Esophagus squamous epithelium (tissue), 5 donors: Measurements from ENCODE around the gene MTSS2. TPM values are rescaled to one million over a fixed set of nuclear protein-coding genes. Genes with fewer than 3 reads are reported as not detected.
A peak's percentile ranks its signal among the peaks of the same experiment; 100 is the strongest.

Experiments used
- DNase-seq: peaks from one replicate; lab custom pipeline; 2025; lab: John Stamatoyannopoulos, UW
- H3K27ac ChIP-seq, 4 donors: fragments of 200-600 bp; sonication (generic); one replicate each; pipeline ENCODE4 v1.5.1; 2016 to 2019; ENCODE audit warnings: mild to moderate bottlenecking in 1 of 4
- H3K27me3 ChIP-seq, 4 donors: fragments of 200-600 bp; sonication (generic); 1 replicate in 3 of 4; 2 replicates in 1 of 4; pipeline versions ENCODE4 v1.5.1 to v1.6.0; 2017 to 2021; ENCODE audit warnings: antibody characterized with exemption in 1 of 4
- H3K36me3 ChIP-seq, 3 donors: fragments of 200-600 bp; sonication (generic); one replicate each; pipeline ENCODE4 v1.5.1; 2016 to 2019
- H3K4me1 ChIP-seq, 3 donors: fragments of 200-600 bp; sonication (generic); one replicate each; pipeline ENCODE4 v1.5.1; 2017 to 2019
- H3K4me3 ChIP-seq, 4 donors: fragments of 200-600 bp; sonication (generic); 1 replicate in 3 of 4; 2 replicates in 1 of 4; pipeline ENCODE4 v1.5.1; 2016 to 2019; ENCODE audit warnings: mild to moderate bottlenecking in 2 of 4, moderate library complexity in 1 of 4
- H3K9me3 ChIP-seq, 3 donors: fragments of 200-600 bp; sonication (generic); one replicate each; pipeline ENCODE4 v1.5.1; 2016 to 2019
- POLR2A ChIP-seq, 4 donors: fragments of 450-650 bp; IDR thresholded peaks; one replicate each; pipeline ENCODE4 v1.6.1; 2017; ENCODE audit warnings: antibody characterized with exemption in 4 of 4, mild to moderate bottlenecking in 4 of 4, moderate library complexity in 3 of 4
- WGBS, 2 donors: methylation state at CpG; one replicate each; pipeline ENCODE4 v1.1.5; 2018; 5-methylcytosine and 5-hydroxymethylcytosine counted together
- intact Hi-C: fragments of 100-400 bp; cut with DNase I; formaldehyde crosslinking; loops from one replicate; pipeline ENCODE4 v1.15.0; 2022
- total RNA-seq, 4 donors: library from RNA; depleted of rRNA; stranded (reverse); fragments of >200 nt; gene quantifications; one replicate each; pipeline ENCODE4 v1.1.0, GENCODE V29; 2016
- TF ChIP-seq, protein P1 (sequence below), 6 experiments: fragments of 450-650 bp in 4 of 6; fragments of 200-600 bp in 2 of 6; sonication (generic) in 2 of 6; IDR thresholded peaks; one replicate each; pipeline ENCODE4 v1.5.1; 2016 to 2019; ENCODE audit warnings: antibody characterized with exemption in 6 of 6, mild to moderate bottlenecking in 4 of 6, moderate library complexity in 4 of 6
- donor health status: DM: yes; HTN: yes; CAD: no.

The MTSS2 gene
- total RNA-seq, 4 donors from 2014 or later = 15.5 to 39.7 (median 27.5) TPM

DNA sequence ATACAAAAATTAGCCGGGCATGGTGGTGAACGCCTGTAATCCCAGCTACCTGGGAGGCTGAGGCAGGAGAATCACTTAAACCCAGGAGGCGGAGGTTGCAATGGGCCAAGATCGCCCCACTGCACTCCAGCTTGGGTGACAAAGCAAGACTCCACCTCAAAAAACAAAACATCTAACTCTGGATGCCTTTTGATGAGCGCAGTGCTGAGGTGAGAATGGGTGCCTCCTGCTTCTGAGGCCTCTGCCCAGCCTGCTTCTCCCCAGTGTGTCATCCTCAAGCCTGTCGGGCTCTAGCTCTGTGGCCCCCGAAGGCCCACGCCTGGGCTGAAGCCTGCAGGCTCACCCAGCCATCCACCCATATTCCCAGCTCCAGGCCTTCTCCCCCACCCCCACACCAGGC is 10.5 kb upstream of the MTSS2 start:
- H3K4me1 ChIP-seq = peaks cover 85 to 100% (median 98%) of the 10 kb centered on the region in 3 donors
- WGBS, 2 donors = 88 to 94% methylated on average over 6 of the region's 8 CpGs
- H3K27ac ChIP-seq = peak overlapping the region; percentile 85 to 95 (median 87)
- peaks cover 0 to 6% (median 0%) of the 10 kb centered on the region in 3 donors for H3K36me3 ChIP-seq
- no peaks in the 10 kb centered on the region for H3K9me3 ChIP-seq
- H3K27me3 ChIP-seq = no peaks in the 10 kb centered on the region
- intact Hi-C loops = no loop called here
- no peak overlapping the region for H3K4me3 ChIP-seq
- TF ChIP-seq, protein P1, sequence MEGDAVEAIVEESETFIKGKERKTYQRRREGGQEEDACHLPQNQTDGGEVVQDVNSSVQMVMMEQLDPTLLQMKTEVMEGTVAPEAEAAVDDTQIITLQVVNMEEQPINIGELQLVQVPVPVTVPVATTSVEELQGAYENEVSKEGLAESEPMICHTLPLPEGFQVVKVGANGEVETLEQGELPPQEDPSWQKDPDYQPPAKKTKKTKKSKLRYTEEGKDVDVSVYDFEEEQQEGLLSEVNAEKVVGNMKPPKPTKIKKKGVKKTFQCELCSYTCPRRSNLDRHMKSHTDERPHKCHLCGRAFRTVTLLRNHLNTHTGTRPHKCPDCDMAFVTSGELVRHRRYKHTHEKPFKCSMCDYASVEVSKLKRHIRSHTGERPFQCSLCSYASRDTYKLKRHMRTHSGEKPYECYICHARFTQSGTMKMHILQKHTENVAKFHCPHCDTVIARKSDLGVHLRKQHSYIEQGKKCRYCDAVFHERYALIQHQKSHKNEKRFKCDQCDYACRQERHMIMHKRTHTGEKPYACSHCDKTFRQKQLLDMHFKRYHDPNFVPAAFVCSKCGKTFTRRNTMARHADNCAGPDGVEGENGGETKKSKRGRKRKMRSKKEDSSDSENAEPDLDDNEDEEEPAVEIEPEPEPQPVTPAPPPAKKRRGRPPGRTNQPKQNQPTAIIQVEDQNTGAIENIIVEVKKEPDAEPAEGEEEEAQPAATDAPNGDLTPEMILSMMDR (IDR thresholded peaks at IDR 0.05) = no peak
- TF ChIP-seq POLR2A (IDR thresholded peaks at IDR 0.05) = no peak
- DNase-seq = no peak

DNA sequence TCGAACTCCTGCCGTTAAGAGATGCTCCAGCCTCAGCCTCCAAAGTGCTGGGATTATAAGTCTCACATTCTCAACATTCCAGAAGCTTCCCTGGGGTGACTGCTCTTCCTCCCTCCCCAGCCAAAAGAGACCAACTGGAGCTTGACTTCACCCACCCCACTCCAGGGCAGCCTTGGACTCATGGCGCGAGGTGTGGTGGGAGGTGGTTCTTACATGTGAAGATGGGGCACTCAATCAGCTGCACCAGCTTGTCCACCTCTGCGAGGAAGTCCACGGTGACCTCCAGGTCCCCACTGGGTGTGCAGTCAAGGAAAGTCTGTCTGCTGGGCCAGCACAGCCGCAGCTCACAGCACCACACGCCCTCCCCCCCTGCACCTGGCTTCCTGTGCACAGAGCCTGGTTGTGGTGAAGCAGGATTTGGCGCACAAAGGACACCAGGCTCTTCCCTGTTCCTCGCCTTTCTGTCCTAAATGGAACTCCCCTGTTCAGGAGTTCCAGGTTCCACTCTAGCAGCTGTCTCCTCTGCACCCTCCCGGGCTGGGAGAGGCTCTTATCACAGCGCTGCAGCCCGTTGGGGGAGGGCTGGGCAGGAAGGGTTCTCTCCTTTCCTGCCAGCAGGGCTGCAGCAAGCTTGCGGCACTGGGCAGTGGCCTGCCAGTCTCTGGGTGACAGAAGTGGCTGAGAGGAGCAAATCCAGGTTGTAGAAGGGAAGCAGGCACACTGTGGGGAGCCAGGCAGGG is 9.6 kb upstream of the MTSS2 start:
- no peak for TF ChIP-seq POLR2A (IDR thresholded peaks at IDR 0.05)
- TF ChIP-seq, protein P1 (IDR thresholded peaks at IDR 0.05) = peak in 1 of 6 experiments; percentile 39
- intact Hi-C loops = no loop called here
- Histone ChIP-seq H3K36me3 (peaks cover 0 to 6% (median 0%) of the 10 kb centered on the region in 3 donors), H3K27me3 (no peaks in the 10 kb centered on the region), H3K27ac (peak overlapping the region; percentile 85 to 95 (median 87)), H3K4me3 (no peak overlapping the region), H3K4me1 (peaks cover 85 to 100% (median 98%) of the 10 kb centered on the region in 3 donors), H3K9me3 (no peaks in the 10 kb centered on the region)
- DNase-seq = no peak
- WGBS, 2 donors = 69 to 75% methylated on average over 7 to 8 of the region's 14 CpGs

DNA sequence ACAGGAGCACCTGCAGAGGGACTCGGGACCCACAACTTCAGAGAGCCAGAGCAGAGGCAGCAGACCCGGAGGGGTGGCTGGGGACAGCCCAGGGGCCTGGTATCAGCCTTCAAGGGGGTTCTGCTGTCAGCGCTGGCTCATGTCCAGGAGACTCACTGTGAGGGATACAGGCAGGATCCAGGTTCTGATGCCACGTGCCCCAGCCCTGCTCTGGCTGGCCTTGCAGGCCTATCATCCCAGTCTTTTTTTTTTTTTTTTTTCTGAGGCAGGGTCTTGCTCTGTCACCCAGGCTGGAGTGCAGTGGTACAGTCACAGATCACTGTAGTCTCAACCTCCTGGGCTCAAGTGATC is 9.0 kb upstream of the MTSS2 start:
- Histone ChIP-seq H3K4me3 (no peak overlapping the region), H3K36me3 (peaks cover 0 to 6% (median 0%) of the 10 kb centered on the region in 3 donors), H3K9me3 (no peaks in the 10 kb centered on the region), H3K4me1 (peaks cover 85 to 100% (median 98%) of the 10 kb centered on the region in 3 donors), H3K27ac (peak overlapping the region; percentile 85 to 95 (median 92)), H3K27me3 (no peaks in the 10 kb centered on the region)
- no peak for DNase-seq
- TF ChIP-seq, protein P1 (IDR thresholded peaks at IDR 0.05) = no peak
- TF ChIP-seq POLR2A (IDR thresholded peaks at IDR 0.05) = no peak
- intact Hi-C loops = no loop called here
- 72 to 73% methylated on average over 2 of the region's 4 CpGs for WGBS, 2 donors

DNA sequence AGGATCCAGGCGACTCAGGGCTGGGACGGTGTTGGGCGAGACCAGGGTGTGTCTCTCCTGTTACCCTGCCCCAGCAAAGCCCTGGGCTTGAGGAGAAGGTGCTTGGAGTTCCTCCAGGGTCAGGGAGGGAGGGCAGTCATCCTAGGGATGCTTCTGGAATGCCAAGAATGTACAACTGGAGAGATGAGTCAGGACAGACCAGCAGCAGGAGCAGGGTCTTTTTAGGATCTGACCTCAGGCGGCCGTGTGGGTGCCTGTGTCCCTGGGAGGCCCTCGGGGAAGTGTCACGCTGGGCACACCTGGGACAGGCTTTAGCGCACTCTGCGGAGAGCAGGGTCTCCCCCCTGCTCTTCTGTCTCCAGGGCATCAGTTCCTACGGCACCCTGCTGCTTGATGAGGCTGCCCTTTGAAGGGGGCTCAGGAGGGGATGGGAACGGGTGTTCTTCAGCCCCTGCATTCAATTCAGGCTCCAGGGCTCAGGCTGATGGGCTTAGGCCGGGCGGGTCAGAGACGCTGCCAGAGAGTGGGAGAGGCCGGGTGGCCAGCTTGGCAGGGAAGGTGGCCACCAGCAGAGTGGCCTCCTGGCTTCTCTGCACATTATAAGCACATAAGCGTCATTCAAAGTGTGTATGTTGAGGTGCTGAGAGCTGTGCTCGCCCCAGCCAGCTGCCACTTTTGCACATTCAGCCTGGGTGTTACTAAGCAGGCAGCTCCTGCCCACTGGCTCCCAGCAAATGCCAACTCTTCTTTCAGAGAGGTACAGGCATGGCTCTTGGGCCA is 8.4 kb upstream of the MTSS2 start:
- no peaks in the 10 kb centered on the region for H3K9me3 ChIP-seq
- H3K4me1 ChIP-seq = peaks cover 85 to 100% (median 98%) of the 10 kb centered on the region in 3 donors
- H3K36me3 ChIP-seq = peaks cover 0 to 6% (median 0%) of the 10 kb centered on the region in 3 donors
- DNase-seq = no peak
- WGBS, 2 donors = 62 to 76% methylated on average over 3 of the region's 17 CpGs
- TF ChIP-seq POLR2A (IDR thresholded peaks at IDR 0.05) = no peak
- TF ChIP-seq, protein P1 (IDR thresholded peaks at IDR 0.05) = no peak
- H3K27me3 ChIP-seq = no peaks in the 10 kb centered on the region
- peak overlapping the region; percentile 85 to 95 (median 92) for H3K27ac ChIP-seq
- H3K4me3 ChIP-seq = no peak overlapping the region
- intact Hi-C loops = no loop called here
